Keratinocyte (primary cell): ENCODE results near the gene GPC5. TPM values are rescaled to one million over a fixed set of nuclear protein-coding genes. Genes with fewer than 3 reads are reported as not detected.

ENCODE experiments used
- DNase-seq: peaks from one replicate; pipeline ENCODE4 v3.0.0-alpha.2; 2011; ENCODE audit warnings: low read depth, missing footprints, low spot score
- FAIRE-seq: peaks from 2 replicates; lab custom pipeline; 2011; peaks lifted over from hg19 to GRCh38; lab: Jason Lieb, UNC
- H2AFZ ChIP-seq: 2 replicates; pipeline ENCODE4 v1.6.0; 2012; ENCODE audit warnings: low read length, control low read depth, inconsistent platforms; ENCODE audit not compliant: control insufficient read depth
- H3K27ac ChIP-seq: 2 replicates; pipeline ENCODE4 v1.5.1; 2011; ENCODE audit warnings: low read length; ENCODE audit not compliant: control insufficient read depth, insufficient read depth
- H3K27me3 ChIP-seq: 3 replicates; pipeline ENCODE4 v1.6.0; 2011; ENCODE audit warnings: low read length; ENCODE audit not compliant: control insufficient read depth, insufficient read depth; ENCODE audit errors: extremely low read depth
- H3K36me3 ChIP-seq, 2 experiments: 2 replicates in 1 of 2; 3 replicates in 1 of 2; pipeline ENCODE4 v1.5.1; 2011; ENCODE audit warnings: low read length in 2 of 2, mild to moderate bottlenecking in 1 of 2; ENCODE audit not compliant: control insufficient read depth in 2 of 2, insufficient read depth in 2 of 2; ENCODE audit errors: extremely low read depth in 1 of 2
- H3K4me1 ChIP-seq: 3 replicates; pipeline ENCODE4 v1.5.1; 2011; ENCODE audit warnings: low read length; ENCODE audit not compliant: control insufficient read depth, insufficient read depth; ENCODE audit errors: extremely low read depth
- H3K4me2 ChIP-seq: 3 replicates; pipeline ENCODE4 v1.6.0; 2011; ENCODE audit warnings: low read depth, low read length; ENCODE audit not compliant: control insufficient read depth, insufficient read depth; ENCODE audit errors: extremely low read depth
- H3K4me3 ChIP-seq, 3 experiments: fragments of 200-600 bp in 1 of 3; sonication (generic) in 1 of 3; 2 replicates in 2 of 3; 3 replicates in 1 of 3; pipeline ENCODE4 v1.5.1; 2011 to 2016; ENCODE audit warnings: low read length in 3 of 3, mild to moderate bottlenecking in 3 of 3, control low read depth in 2 of 3, inconsistent platforms in 1 of 3, low read depth in 1 of 3, mixed read lengths in 1 of 3, mixed run types in 1 of 3, moderate library complexity in 1 of 3; ENCODE audit not compliant: control insufficient read depth in 2 of 3, insufficient read depth in 2 of 3; ENCODE audit errors: extremely low read depth in 1 of 3
- H3K79me2 ChIP-seq: 2 replicates; pipeline ENCODE4 v1.6.0; 2012; ENCODE audit warnings: low read length; ENCODE audit not compliant: control insufficient read depth, insufficient read depth
- H3K9ac ChIP-seq: 3 replicates; pipeline ENCODE4 v1.6.0; 2011; ENCODE audit warnings: low read length; ENCODE audit not compliant: control insufficient read depth, insufficient read depth; ENCODE audit errors: extremely low read depth
- H3K9me1 ChIP-seq: 3 replicates; pipeline ENCODE4 v1.6.0; 2011; ENCODE audit warnings: low read length; ENCODE audit not compliant: control insufficient read depth, insufficient read depth; ENCODE audit errors: extremely low read depth
- H3K9me3 ChIP-seq: 2 replicates; pipeline ENCODE4 v1.5.1; 2012; ENCODE audit warnings: low read depth, low read length; ENCODE audit not compliant: control insufficient read depth
- H4K20me1 ChIP-seq: 3 replicates; pipeline ENCODE4 v1.6.0; 2011; ENCODE audit warnings: low read length; ENCODE audit not compliant: control insufficient read depth, insufficient read depth; ENCODE audit errors: extremely low read depth
- EZH2 ChIP-seq: IDR thresholded peaks from one replicate; pipeline ENCODE4 v1.6.1; 2012; ENCODE audit warnings: inconsistent platforms, mild to moderate bottlenecking, low read length, moderate library complexity
- dilution Hi-C: fragments of 300-500 bp; cut with MboI; formaldehyde crosslinking; loops from one replicate; pipeline ENCODE4 v1.7.0; 2020; ENCODE audit warnings: low sequenced_read_pairs; ENCODE audit not compliant: extremely low pct_ligation_motif_present
- polyA plus RNA-seq, 5 experiments: library from polyadenylated mRNA; depleted of rRNA in 3 of 5; stranded (reverse) in 3 of 5; stranded (forward) in 1 of 5; unstranded in 1 of 5; fragments of >200 nt; gene quantifications; 1 replicate in 1 of 5; 2 replicates in 3 of 5; 3 replicates in 1 of 5; pipeline versions ENCODE4 v1.2.1 to v1.2.3, GENCODE V29; 2011 to 2012; ENCODE audit warnings: missing spikeins in 2 of 5, low read depth in 1 of 5, low replicate concordance in 1 of 5
- TF ChIP-seq, protein P1 (sequence below), 3 experiments: IDR thresholded peaks in 1 of 3; conservative IDR thresholded peaks in 1 of 3; optimal IDR thresholded peaks in 1 of 3; 2 replicates in 2 of 3; 3 replicates in 1 of 3; pipeline versions ENCODE3 to v1.5.1; 2011; ENCODE audit warnings: low read length in 3 of 3, mild to moderate bottlenecking in 3 of 3, moderate library complexity in 2 of 3, control low read depth in 1 of 3, inconsistent platforms in 1 of 3; ENCODE audit not compliant: insufficient read depth in 2 of 3; ENCODE audit errors: extremely low read depth in 1 of 3

Gene GPC5
- polyA plus RNA-seq, 1 donor (not counting 4 experiments of a cell fraction or from before 2014, with no cell fraction given): 0.10 TPM

DNA sequence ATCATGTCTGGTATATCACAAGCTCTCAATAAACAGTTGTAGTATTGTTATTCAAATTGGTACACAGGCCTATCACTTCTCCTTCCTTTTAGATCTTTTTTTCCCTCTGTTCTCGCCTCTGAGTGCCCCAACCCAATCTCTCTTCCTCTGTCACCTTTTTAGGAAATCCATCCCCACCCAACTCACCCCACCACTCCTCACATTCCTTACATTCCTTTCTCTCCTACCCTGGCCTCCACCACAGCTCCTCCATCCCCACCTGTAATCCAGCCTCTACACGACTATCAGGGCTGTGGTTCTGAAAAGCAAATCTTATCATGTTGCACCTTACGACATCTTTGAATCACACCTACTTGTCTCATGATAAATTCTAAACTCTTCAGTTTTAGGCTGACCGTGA, 1282.8 kb downstream of the GPC5 start:
- H3K4me3 ChIP-seq: no peak overlapping the region

GRCh38 chr13:92682832-92683517, 1284.6 kb downstream of the GPC5 start:
- Histone ChIP-seq H4K20me1 (no peaks in the 10 kb centered on the region), H3K9me3 (no peaks in the 10 kb centered on the region), H3K27ac (no peak overlapping the region), H3K36me3 (no peaks in the 10 kb centered on the region), H3K9ac (no peak overlapping the region), H3K27me3 (no peaks in the 10 kb centered on the region), H3K79me2 (no peaks in the 10 kb centered on the region), H3K4me1 (peaks cover 3% of the 10 kb centered on the region), H3K4me3 (no peak overlapping the region), H3K9me1 (no peaks in the 10 kb centered on the region), H3K4me2 (no peak overlapping the region), H2AFZ (no peak overlapping the region)
- dilution Hi-C loops: no loop called here
- no peak for DNase-seq
- no peak for FAIRE-seq
- no peak for TF ChIP-seq EZH2
- TF ChIP-seq, protein P1, sequence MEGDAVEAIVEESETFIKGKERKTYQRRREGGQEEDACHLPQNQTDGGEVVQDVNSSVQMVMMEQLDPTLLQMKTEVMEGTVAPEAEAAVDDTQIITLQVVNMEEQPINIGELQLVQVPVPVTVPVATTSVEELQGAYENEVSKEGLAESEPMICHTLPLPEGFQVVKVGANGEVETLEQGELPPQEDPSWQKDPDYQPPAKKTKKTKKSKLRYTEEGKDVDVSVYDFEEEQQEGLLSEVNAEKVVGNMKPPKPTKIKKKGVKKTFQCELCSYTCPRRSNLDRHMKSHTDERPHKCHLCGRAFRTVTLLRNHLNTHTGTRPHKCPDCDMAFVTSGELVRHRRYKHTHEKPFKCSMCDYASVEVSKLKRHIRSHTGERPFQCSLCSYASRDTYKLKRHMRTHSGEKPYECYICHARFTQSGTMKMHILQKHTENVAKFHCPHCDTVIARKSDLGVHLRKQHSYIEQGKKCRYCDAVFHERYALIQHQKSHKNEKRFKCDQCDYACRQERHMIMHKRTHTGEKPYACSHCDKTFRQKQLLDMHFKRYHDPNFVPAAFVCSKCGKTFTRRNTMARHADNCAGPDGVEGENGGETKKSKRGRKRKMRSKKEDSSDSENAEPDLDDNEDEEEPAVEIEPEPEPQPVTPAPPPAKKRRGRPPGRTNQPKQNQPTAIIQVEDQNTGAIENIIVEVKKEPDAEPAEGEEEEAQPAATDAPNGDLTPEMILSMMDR (optimal IDR thresholded peaks at IDR 0.05 in 1 of 3, IDR thresholded peaks at IDR 0.05 in 1 of 3, conservative IDR thresholded peaks at IDR 0.05 in 1 of 3; ENCODE audit: extremely low read depth in 1 of 3, insufficient read depth in 2 of 3, low read length in 3 of 3): no peak

More for the DNA sequence above, 1282.8 kb downstream of the GPC5 start:
- Histone ChIP-seq H3K27ac (no peak overlapping the region), H3K9ac (no peak overlapping the region), H3K9me3 (no peaks in the 10 kb centered on the region), H3K4me1 (peaks cover 3% of the 10 kb centered on the region), H3K27me3 (no peaks in the 10 kb centered on the region), H3K36me3 (no peaks in the 10 kb centered on the region), H3K9me1 (no peaks in the 10 kb centered on the region), H3K4me2 (no peak overlapping the region), H2AFZ (no peak overlapping the region), H4K20me1 (no peaks in the 10 kb centered on the region), H3K79me2 (no peaks in the 10 kb centered on the region)
- TF ChIP-seq, protein P1 (optimal IDR thresholded peaks at IDR 0.05 in 1 of 3, IDR thresholded peaks at IDR 0.05 in 1 of 3, conservative IDR thresholded peaks at IDR 0.05 in 1 of 3; ENCODE audit: extremely low read depth in 1 of 3, insufficient read depth in 2 of 3, low read length in 3 of 3): no peak
- TF ChIP-seq EZH2: no peak
- FAIRE-seq (no peak), DNase-seq (no peak)
- dilution Hi-C loops: no loop called here
